NCI-H345 treated with DMSO at 0.1 percent for 48 hours (cell line): Measurements from ENCODE around the gene CYP27C1.

ENCODE experiments used
- DNase-seq: peaks from one replicate; lab custom pipeline; 2025; ENCODE audit not compliant: unreplicated experiment; lab: John Stamatoyannopoulos, UW

CYP27C1 gene

GRCh38 chr2:127195140-127196074, 24.7 kb downstream of the CYP27C1 start:
- no peak for DNase-seq

DNA sequence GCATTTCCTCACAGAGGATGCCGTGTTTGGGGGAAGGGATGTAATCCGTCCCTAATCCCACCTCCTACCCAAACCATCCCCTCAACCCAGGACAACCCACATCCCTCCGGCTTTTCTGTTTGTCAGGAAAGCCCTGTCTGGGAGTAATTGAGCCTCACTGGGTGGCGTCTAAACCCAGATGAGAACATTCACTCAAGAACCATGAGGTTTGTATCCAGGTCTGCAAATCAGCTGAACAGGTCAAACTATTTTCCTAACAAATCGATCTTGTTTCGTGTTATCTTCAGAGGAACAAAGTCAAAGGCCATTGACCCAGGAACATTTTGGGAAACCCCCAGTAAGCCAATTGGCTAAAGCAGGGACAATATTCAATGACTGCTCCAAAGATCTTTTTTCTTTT, 25.7 kb downstream of the CYP27C1 start:
- no peak for DNase-seq

GRCh38 chr2:127193967-127194280, 26.2 kb downstream of the CYP27C1 start:
- no peak for DNase-seq

- no peak for DNase-seq
Observed at GRCh38 chr2:127193164-127193966, 26.7 kb downstream of the CYP27C1 start.

DNA sequence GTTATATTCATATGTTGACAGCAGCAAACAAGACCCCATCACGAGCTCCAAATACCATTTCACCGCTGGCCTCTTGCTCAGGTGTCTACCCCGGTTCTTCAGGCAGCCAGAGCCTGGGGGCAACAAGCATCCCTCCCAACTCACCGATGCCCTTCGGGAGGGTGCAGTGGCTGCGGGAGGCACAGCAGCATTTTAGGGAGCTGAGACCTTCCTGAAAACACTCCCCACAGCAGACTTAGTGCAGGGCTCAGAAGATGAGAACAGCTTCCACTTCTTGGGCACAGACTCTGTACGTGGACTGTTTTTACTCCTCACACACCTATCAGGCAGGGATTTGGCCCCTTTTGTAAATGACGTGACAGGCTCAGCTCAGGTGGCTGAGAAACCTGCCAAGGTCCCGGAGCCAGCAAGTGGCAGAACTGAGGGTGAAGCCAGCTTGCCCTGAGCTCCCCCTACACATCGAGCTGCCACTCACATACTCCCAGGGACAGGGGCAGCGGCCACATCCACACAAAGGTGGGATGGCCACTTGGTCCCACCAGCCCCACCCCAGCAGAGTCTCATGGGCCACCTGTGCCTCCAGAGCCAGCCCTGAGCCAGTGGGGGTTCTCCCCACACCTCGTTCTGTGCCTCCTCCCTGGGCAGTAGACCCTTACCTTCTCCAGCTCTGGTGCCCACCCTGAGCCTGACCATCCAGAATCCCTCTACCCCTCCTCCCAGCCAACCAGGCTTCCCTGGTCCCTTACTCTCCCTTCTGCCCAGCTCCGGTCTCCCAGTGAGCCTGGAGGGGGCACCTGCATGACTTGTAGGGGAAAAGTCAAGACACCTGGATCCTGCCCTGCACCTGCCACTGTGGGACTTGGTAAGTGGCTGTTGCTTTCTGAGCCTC, 28.5 kb downstream of the CYP27C1 start:
- DNase-seq = no peak

DNA sequence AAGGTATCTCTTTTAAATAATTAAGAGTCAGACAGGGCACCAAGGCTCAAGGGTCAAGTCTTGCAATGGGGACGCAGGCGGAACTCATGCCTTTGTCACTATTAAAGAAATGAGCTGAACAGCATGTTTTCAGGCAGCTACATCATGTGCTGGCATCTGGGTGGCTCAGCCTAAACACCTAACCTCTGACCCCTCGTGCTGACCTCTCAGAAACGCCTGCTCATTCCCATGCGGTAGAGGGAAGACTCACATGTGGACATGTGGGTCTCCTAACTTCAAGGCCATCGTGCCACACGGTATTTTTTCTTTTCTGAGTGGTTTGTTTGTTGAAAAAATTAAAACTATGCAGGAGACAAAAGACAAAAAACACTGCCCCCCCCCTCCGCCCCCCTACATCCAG, 31.3 kb downstream of the CYP27C1 start:
- no peak for DNase-seq

- DNase-seq = no peak
Observed at GRCh38 chr2:127187831-127188230, 32.3 kb downstream of the CYP27C1 start.

- DNase-seq = no peak
Observed at GRCh38 chr2:127187081-127187775, 32.9 kb downstream of the CYP27C1 start.

- no peak for DNase-seq
Observed at GRCh38 chr2:127185705-127186104, 34.4 kb downstream of the CYP27C1 start.

GRCh38 chr2:127185093-127185492, 35.0 kb downstream of the CYP27C1 start:
- DNase-seq = no peak

- no peak for DNase-seq
Observed at GRCh38 chr2:127183771-127184170, 36.3 kb downstream of the CYP27C1 start.

DNA sequence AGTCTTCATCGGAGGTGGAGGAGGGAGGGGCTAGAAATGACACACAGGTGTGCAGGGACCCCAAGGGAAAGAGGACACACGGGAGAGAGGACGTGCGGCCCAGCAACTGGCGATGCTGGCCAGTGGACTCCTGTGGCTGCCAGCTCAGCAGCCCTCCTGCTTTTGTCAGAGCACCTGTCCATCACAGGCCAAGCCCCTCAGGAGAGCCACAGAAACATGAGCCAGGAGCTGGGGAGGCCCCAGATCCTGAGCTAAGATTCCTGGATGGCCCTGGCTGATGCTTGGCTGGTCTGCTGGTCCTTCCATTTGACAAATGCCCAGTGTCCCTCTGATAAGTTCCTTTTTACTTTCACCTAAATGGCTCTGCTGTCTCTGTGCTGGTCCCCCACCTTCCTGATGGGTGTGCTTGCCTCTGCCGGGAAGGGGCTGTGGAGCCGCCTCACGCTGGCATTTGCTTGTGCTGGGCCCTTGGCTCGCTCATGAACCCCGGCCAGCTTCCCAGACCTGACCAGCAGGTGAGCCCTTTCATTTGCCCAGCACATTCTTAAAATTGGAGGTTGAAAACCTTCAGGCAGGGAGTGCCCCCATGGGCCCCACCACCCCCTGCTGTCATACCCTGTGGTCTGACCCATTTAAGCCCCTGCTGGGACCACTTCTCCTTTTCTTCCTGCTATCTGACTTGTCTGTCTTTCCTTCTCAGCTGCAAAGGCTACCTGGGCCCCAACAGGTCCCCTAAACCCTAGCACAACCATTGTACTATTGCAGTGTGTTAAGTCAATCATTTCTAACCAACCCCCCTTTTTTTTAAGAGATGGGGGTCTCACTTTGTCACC, 37.3 kb downstream of the CYP27C1 start:
- DNase-seq = no peak

GRCh38 chr2:127181851-127182250, 38.2 kb downstream of the CYP27C1 start:
- DNase-seq = no peak

- DNase-seq = no peak
Observed at GRCh38 chr2:127179766-127180165, 40.3 kb downstream of the CYP27C1 start.

GRCh38 chr2:127177617-127178263, 42.4 kb downstream of the CYP27C1 start:
- no peak for DNase-seq

DNA sequence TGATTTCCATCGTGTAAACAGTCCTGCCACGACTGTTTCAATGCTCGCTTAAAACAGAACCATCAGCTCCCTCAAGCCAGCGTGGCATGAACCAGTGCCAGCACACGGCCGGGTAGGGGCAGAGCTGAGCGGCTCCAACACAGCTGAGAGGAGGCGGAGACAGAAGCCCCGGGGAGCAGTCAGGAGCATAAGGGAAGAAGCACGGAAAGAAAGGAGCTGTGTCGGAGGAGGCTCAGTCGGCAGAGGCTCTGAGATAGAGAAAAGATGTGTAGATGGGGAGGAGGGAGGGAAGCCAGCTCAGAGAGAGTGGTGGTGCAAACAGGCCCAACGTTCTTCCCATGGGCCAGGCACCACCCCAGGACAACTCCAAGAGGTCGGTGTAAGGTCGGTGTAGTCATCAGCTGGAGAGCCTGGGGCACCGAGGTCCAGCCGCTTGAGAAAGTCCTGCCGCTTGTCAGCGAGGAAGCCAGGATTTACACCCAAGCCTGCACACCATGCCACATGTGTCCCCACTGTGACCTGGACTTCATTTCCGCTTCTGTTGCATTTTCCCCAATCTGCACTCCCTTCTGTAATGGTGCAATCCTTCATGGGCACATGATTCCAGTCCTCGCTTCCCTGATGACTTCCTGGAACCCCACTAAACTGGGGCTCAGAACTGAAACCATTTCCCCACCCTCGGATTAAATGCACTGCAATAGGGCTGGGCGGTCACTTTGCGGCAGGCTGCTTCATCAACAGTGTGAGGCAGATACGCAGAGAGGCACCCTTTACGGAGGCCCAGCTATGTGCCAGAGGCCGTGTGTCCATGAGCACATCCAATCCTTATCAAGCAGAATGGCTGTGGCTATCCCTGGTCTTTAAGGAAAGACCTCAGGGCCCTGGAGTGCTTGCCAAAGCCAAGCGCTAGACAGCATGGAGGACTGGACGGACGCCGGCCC, 43.5 kb downstream of the CYP27C1 start:
- DNase-seq = no peak

DNA sequence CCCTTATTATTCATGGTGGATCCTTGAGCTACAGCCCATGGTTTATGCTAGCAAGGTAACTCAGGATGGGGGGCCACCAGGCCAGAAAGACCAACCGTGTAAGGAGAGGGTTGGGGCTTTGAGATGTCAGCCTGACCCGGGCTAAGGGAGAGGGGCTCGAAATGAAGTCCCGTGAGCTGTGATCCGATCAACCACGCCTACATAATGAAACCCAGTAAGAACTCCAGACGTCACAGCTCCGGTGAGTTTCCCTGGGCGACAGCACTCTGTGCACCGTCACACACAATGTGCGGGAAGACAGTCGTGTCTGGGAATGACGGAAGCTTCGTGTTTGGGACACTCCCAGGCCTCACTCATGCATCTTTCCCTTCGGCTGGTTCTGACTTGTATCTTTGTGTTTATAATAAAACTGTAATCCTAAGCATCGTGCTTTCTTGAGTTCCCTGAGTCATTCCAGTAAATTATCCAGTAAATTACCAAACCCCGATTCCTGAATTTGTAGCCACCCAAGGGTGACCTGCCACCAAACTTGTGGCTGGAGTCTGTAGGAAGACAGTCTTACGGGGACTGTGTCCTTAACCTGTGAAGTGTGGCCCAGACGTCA, 44.2 kb downstream of the CYP27C1 start:
- no peak for DNase-seq
